RWPE2 (cell line): ENCODE results near the gene WDFY2.

Experiments
- ATAC-seq: fragments of 200-7000 bp; cut with Tn5 transposase; 3 replicates; pipeline ENCODE4 v1.9.1; 2021; ENCODE audit warnings: low read depth
- DNase-seq: peaks from one replicate; pipeline ENCODE4 v3.0.0-alpha.2; 2020; ENCODE audit warnings: low spot score
- H3K27ac ChIP-seq: fragments of 450-650 bp; 2 replicates; pipeline ENCODE4 v1.5.1; 2017; ENCODE audit warnings: mild to moderate bottlenecking; ENCODE audit not compliant: poor library complexity, severe bottlenecking
- H3K27me3 ChIP-seq: fragments of 250-450 bp; sonication (Bioruptor Pico); 2 replicates; pipeline ENCODE4 v1.5.1; 2021; ENCODE audit warnings: mild to moderate bottlenecking, moderate library complexity; ENCODE audit not compliant: insufficient read depth, poor library complexity, severe bottlenecking
- H3K36me3 ChIP-seq: fragments of 250-450 bp; sonication (Bioruptor Pico); 2 replicates; pipeline ENCODE4 v1.5.1; 2020; ENCODE audit warnings: low read depth, mild to moderate bottlenecking, moderate library complexity
- H3K4me1 ChIP-seq: fragments of 250-450 bp; sonication (Bioruptor Pico); 2 replicates; pipeline ENCODE4 v1.5.1; 2021; ENCODE audit warnings: mild to moderate bottlenecking, moderate library complexity; ENCODE audit not compliant: insufficient read depth, poor library complexity, severe bottlenecking
- H3K4me3 ChIP-seq: fragments of 250-450 bp; sonication (Bioruptor Pico); 2 replicates; pipeline ENCODE4 v1.5.1; 2021; ENCODE audit warnings: mild to moderate bottlenecking, moderate library complexity; ENCODE audit not compliant: severe bottlenecking
- H3K9me3 ChIP-seq: fragments of 250-450 bp; sonication (Bioruptor Pico); 2 replicates; pipeline ENCODE4 v1.5.1; 2021; ENCODE audit warnings: mild to moderate bottlenecking, moderate library complexity; ENCODE audit not compliant: severe bottlenecking
- CTCF ChIP-seq: fragments of 450-650 bp; IDR thresholded peaks from one replicate; pipeline ENCODE4 v1.5.1; 2017; ENCODE audit warnings: mild to moderate bottlenecking, moderate library complexity; ENCODE audit not compliant: poor library complexity, severe bottlenecking

Gene WDFY2

GRCh38 chr13:51643105-51643881 lies 59.0 kb downstream of the WDFY2 start:
- peak; percentile 85 for ATAC-seq
- Histone ChIP-seq H3K27ac (peak overlapping the region; percentile 99), H3K4me3 (no peak overlapping the region), H3K9me3 (no peaks in the 10 kb centered on the region), H3K4me1 (peaks cover 66% of the 10 kb centered on the region), H3K27me3 (no peaks in the 10 kb centered on the region), H3K36me3 (peaks cover 14% of the 10 kb centered on the region)
- DNase-seq, result peak; percentile 66
- no peak for TF ChIP-seq CTCF

DNA sequence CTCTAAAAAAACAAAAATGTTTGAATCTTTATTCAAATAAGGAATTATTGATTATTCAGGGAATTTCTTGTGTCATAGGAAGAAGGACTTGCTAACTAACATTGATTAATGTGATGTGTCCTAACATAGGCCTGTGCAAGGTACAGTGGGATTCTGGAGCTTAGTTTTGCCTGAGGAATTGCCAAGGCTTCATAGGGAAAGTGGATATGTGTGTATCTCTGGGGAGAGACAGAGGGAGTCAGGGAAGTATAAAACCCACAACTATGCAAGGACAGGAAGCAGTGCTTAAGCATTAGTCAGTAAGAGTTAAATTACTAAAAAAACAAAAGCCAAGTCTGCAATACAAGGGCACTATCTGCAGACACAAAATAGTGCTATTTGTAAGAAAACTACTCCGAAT lies 59.6 kb downstream of the WDFY2 start:
- H3K27ac ChIP-seq, result peak overlapping the region; percentile 99
- H3K4me3 ChIP-seq, result peak overlapping the region; percentile 3
- ATAC-seq (peak; percentile 80), DNase-seq (no peak)
- peaks cover 14% of the 10 kb centered on the region for H3K36me3 ChIP-seq
- peaks cover 62% of the 10 kb centered on the region for H3K4me1 ChIP-seq
- no peaks in the 10 kb centered on the region for H3K9me3 ChIP-seq
- no peaks in the 10 kb centered on the region for H3K27me3 ChIP-seq
- TF ChIP-seq CTCF, result no peak

DNA sequence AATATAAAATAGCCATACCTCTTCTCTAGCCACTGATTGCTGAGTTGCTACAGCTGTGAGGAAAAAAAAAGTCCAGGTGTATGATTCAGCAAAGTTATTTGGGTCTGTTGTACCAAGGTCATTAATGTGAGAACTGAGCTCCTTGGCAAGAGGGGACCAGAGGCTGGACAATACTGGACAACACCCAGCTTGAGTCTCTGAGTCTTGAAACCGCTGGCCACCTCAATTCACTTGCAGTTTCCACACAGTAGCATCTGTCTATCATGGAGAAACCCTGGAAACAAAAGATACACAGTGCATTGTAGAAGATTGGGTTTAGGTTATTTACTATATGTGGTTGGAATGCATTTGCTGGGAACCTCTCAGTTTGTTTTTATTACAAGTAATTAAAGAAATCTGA lies 60.4 kb downstream of the WDFY2 start:
- H3K9me3 ChIP-seq, result no peaks in the 10 kb centered on the region
- H3K27ac ChIP-seq, result peak overlapping the region; percentile 99
- peaks cover 8% of the 10 kb centered on the region for H3K36me3 ChIP-seq
- no peak for TF ChIP-seq CTCF
- ATAC-seq (no peak), DNase-seq (no peak)
- peaks cover 54% of the 10 kb centered on the region for H3K4me1 ChIP-seq
- no peaks in the 10 kb centered on the region for H3K27me3 ChIP-seq
- no peak overlapping the region for H3K4me3 ChIP-seq

DNA sequence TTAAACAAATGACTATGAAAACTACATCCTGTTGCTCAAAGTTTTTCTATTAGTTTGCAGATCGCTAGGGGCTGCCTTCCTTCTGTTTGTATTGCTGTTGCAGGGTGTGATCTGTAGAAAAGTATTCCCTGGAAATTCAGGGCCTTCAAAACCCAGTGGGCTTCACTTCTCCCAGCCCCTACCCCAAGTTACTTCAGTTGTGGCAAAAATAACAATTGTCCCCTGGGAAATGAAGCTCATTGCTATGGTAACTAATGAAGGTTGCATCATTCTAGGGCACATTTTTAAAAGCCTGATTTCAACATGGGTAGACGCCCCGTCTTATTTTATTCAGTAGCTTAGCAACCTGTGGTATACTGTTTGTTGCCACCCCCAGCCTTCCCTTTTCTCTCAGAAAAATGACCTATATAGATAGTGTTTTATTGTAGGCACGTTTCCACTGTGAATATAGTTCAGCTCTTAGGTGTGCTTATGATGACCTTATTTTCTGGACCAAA lies 60.9 kb downstream of the WDFY2 start:
- no peaks in the 10 kb centered on the region for H3K9me3 ChIP-seq
- H3K27me3 ChIP-seq, result no peaks in the 10 kb centered on the region
- H3K4me3 ChIP-seq, result no peak overlapping the region
- peaks cover 8% of the 10 kb centered on the region for H3K36me3 ChIP-seq
- DNase-seq (no peak), ATAC-seq (no peak)
- H3K4me1 ChIP-seq, result peaks cover 49% of the 10 kb centered on the region
- TF ChIP-seq CTCF, result no peak
- peak overlapping the region; percentile 99 for H3K27ac ChIP-seq
